Measurements from ENCODE around the gene BIRC6.

- no peak for TF ChIP-seq CTCF (IDR thresholded peaks at IDR 0.05)
- TF ChIP-seq POLR2A (IDR thresholded peaks at IDR 0.05), result no peak
Observed at GRCh38 chr2:32452338-32453064, 95.7 kb downstream of the BIRC6 start.

Measured in testis (tissue), 2 donors.